Measurements from ENCODE around the gene RASL11B. TPM values are rescaled to one million over a fixed set of nuclear protein-coding genes. Genes with fewer than 3 reads are reported as not detected.

RASL11B gene
- total and polyA plus RNA-seq, 2 experiments from 2014 or later: 7.6 to 8.9 TPM

- 59% methylated on average over 5 of the region's 5 CpGs for WGBS (ENCODE audit: low lambda C conversion rate, missing lambda C conversion rate)
- Histone ChIP-seq H3K4me2 (peak overlapping the region; percentile 91), H3K27ac (peak overlapping the region; percentile 61), H3K36me3 (replicated peaks; ENCODE audit: insufficient read depth, low read depth) (no peaks in the 10 kb centered on the region), H2AFZ (no peak overlapping the region), H4K20me1 (ENCODE audit: insufficient read depth, poor library complexity, severe bottlenecking) (no peaks in the 10 kb centered on the region), H3K27me3 (no peaks in the 10 kb centered on the region), H3K9me2 (replicated peaks; ENCODE audit: insufficient read depth) (no peaks in the 10 kb centered on the region), H3K4me3 (no peak overlapping the region), H3K9me3 (ENCODE audit: low read depth) (no peaks in the 10 kb centered on the region), H3K4me1 (ENCODE audit: insufficient read depth) (peaks cover 23% of the 10 kb centered on the region), H3K79me2 (peaks cover 11% of the 10 kb centered on the region)
- TF ChIP-seq EZH2 (IDR thresholded peaks at IDR 0.05; ENCODE audit: borderline replicate concordance): no peak
- TF ChIP-seq EZH2phosphoT487 (IDR thresholded peaks at IDR 0.05; ENCODE audit: low read depth, severe bottlenecking, unreplicated experiment): no peak
- TF ChIP-seq CTCF (IDR thresholded peaks at IDR 0.05; ENCODE audit: poor library complexity): no peak
- DNase-seq (ENCODE audit: low spot score): peak; percentile 67
Measured at GRCh38 chr4:52864793-52865192, 2.7 kb downstream of the RASL11B start.

DNA sequence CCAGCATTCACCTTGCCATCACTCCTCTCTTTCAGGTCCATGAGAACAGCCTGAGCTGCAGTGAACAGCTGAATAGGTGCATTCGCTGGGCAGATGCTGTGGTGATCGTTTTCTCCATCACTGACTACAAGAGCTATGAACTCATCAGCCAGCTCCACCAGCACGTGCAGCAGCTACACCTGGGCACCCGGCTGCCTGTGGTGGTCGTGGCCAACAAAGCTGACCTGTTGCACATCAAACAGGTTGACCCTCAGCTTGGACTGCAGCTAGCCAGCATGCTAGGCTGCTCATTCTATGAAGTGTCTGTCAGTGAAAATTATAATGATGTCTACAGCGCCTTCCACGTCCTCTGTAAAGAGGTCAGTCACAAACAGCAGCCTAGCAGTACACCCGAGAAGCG lies 3.2 kb downstream of the RASL11B start:
- Histone ChIP-seq H3K4me2 (peak overlapping the region; percentile 34), H3K79me2 (peaks cover 11% of the 10 kb centered on the region), H3K9me3 (ENCODE audit: low read depth) (no peaks in the 10 kb centered on the region), H2AFZ (no peak overlapping the region), H3K4me1 (ENCODE audit: insufficient read depth) (peaks cover 27% of the 10 kb centered on the region), H3K4me3 (no peak overlapping the region), H3K27ac (peak overlapping the region; percentile 61), H3K27me3 (no peaks in the 10 kb centered on the region), H4K20me1 (ENCODE audit: insufficient read depth, poor library complexity, severe bottlenecking) (no peaks in the 10 kb centered on the region), H3K9me2 (replicated peaks; ENCODE audit: insufficient read depth) (no peaks in the 10 kb centered on the region), H3K36me3 (replicated peaks; ENCODE audit: insufficient read depth, low read depth) (no peaks in the 10 kb centered on the region)
- 95% methylated on average over 9 of the region's 9 CpGs for WGBS (ENCODE audit: low lambda C conversion rate, missing lambda C conversion rate)
- TF ChIP-seq EZH2phosphoT487 (IDR thresholded peaks at IDR 0.05; ENCODE audit: low read depth, severe bottlenecking, unreplicated experiment) (no peak), EZH2 (IDR thresholded peaks at IDR 0.05; ENCODE audit: borderline replicate concordance) (no peak), CTCF (IDR thresholded peaks at IDR 0.05; ENCODE audit: poor library complexity) (no peak)
- DNase-seq (ENCODE audit: low spot score): no peak

GRCh38 chr4:52866734-52867133 lies 4.6 kb downstream of the RASL11B start:
- Histone ChIP-seq H3K27ac (no peak overlapping the region), H3K27me3 (no peaks in the 10 kb centered on the region), H3K79me2 (peaks cover 11% of the 10 kb centered on the region), H3K9me2 (replicated peaks; ENCODE audit: insufficient read depth) (no peaks in the 10 kb centered on the region), H4K20me1 (ENCODE audit: insufficient read depth, poor library complexity, severe bottlenecking) (no peaks in the 10 kb centered on the region), H2AFZ (no peak overlapping the region), H3K36me3 (replicated peaks; ENCODE audit: insufficient read depth, low read depth) (no peaks in the 10 kb centered on the region), H3K4me2 (no peak overlapping the region), H3K4me1 (ENCODE audit: insufficient read depth) (peaks cover 31% of the 10 kb centered on the region), H3K9me3 (ENCODE audit: low read depth) (no peaks in the 10 kb centered on the region), H3K4me3 (no peak overlapping the region)
- TF ChIP-seq EZH2 (IDR thresholded peaks at IDR 0.05; ENCODE audit: borderline replicate concordance): no peak
- no peak for TF ChIP-seq CTCF (IDR thresholded peaks at IDR 0.05; ENCODE audit: poor library complexity)
- TF ChIP-seq EZH2phosphoT487 (IDR thresholded peaks at IDR 0.05; ENCODE audit: low read depth, severe bottlenecking, unreplicated experiment): no peak
- no peak for DNase-seq (ENCODE audit: low spot score)
- WGBS (ENCODE audit: low lambda C conversion rate, missing lambda C conversion rate): 61% methylated on average over 4 of the region's 4 CpGs

GRCh38 chr4:52867163-52867562 lies 5.0 kb downstream of the RASL11B start:
- H3K4me3 ChIP-seq: no peak overlapping the region
- H3K9me3 ChIP-seq (ENCODE audit: low read depth): no peaks in the 10 kb centered on the region
- H4K20me1 ChIP-seq (ENCODE audit: insufficient read depth, poor library complexity, severe bottlenecking): no peaks in the 10 kb centered on the region
- H3K4me2 ChIP-seq: no peak overlapping the region
- TF ChIP-seq EZH2 (IDR thresholded peaks at IDR 0.05; ENCODE audit: borderline replicate concordance) (no peak), CTCF (IDR thresholded peaks at IDR 0.05; ENCODE audit: poor library complexity) (no peak), EZH2phosphoT487 (IDR thresholded peaks at IDR 0.05; ENCODE audit: low read depth, severe bottlenecking, unreplicated experiment) (no peak)
- no peaks in the 10 kb centered on the region for H3K9me2 ChIP-seq (replicated peaks; ENCODE audit: insufficient read depth)
- H3K27ac ChIP-seq: no peak overlapping the region
- no peaks in the 10 kb centered on the region for H3K36me3 ChIP-seq (replicated peaks; ENCODE audit: insufficient read depth, low read depth)
- H3K79me2 ChIP-seq: peaks cover 11% of the 10 kb centered on the region
- WGBS (ENCODE audit: low lambda C conversion rate, missing lambda C conversion rate): 91% methylated on average over 4 of the region's 4 CpGs
- peaks cover 31% of the 10 kb centered on the region for H3K4me1 ChIP-seq (ENCODE audit: insufficient read depth)
- DNase-seq (ENCODE audit: low spot score): no peak
- no peak overlapping the region for H2AFZ ChIP-seq
- no peaks in the 10 kb centered on the region for H3K27me3 ChIP-seq

Measured in hepatocyte (in vitro differentiated cells).